HL-60 (cell line): Measurements from ENCODE around the gene CSMD2.

Experiments
- GABPA ChIP-seq: IDR thresholded peaks from 2 replicates; pipeline ENCODE4 v1.6.1; 2012; ENCODE audit warnings: low read depth
- POLR2AphosphoS5 ChIP-seq: IDR thresholded peaks from 2 replicates; pipeline ENCODE4 v1.6.1; 2012; ENCODE audit warnings: low read depth
- TF ChIP-seq, protein P1 (sequence below): IDR thresholded peaks from 2 replicates; pipeline ENCODE4 v1.6.1; 2012; ENCODE audit warnings: low read depth; ENCODE audit not compliant: insufficient replicate concordance
- TF ChIP-seq, protein P2 (sequence below): IDR thresholded peaks from one replicate; pipeline ENCODE4 v1.5.1; 2011; ENCODE audit warnings: low read length, control low read depth, inconsistent platforms; ENCODE audit not compliant: insufficient read depth

DNA sequence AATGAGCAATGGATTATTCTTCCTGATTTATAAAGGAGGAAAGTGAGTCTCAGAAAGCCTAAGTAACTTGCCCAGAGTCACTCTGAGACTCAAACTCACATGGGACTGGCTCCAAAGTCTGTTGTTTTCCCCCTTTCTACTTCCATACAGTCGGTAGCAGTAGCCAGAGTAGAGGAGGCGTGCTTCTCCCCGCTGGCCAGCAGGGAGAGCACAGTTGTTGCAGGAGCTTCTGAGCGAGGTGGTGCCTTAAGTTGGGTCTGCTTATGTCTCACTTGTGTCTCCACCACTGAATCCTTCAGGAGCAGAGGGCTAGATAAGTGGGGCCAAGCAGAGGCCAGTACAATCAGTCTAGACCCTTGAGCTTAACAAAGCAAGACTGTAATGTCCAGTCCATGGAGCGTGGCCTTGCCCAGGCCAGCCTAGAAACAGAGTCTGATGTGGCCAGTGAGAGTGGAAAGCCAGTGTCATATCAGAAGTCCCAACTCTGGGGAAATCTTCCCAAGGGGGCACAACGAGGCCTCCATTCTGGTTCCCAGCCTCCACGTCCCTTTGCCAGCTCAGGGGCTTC, 510.7 kb downstream of the CSMD2 start:
- TF ChIP-seq, protein P1, sequence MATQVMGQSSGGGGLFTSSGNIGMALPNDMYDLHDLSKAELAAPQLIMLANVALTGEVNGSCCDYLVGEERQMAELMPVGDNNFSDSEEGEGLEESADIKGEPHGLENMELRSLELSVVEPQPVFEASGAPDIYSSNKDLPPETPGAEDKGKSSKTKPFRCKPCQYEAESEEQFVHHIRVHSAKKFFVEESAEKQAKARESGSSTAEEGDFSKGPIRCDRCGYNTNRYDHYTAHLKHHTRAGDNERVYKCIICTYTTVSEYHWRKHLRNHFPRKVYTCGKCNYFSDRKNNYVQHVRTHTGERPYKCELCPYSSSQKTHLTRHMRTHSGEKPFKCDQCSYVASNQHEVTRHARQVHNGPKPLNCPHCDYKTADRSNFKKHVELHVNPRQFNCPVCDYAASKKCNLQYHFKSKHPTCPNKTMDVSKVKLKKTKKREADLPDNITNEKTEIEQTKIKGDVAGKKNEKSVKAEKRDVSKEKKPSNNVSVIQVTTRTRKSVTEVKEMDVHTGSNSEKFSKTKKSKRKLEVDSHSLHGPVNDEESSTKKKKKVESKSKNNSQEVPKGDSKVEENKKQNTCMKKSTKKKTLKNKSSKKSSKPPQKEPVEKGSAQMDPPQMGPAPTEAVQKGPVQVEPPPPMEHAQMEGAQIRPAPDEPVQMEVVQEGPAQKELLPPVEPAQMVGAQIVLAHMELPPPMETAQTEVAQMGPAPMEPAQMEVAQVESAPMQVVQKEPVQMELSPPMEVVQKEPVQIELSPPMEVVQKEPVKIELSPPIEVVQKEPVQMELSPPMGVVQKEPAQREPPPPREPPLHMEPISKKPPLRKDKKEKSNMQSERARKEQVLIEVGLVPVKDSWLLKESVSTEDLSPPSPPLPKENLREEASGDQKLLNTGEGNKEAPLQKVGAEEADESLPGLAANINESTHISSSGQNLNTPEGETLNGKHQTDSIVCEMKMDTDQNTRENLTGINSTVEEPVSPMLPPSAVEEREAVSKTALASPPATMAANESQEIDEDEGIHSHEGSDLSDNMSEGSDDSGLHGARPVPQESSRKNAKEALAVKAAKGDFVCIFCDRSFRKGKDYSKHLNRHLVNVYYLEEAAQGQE = no peak
- TF ChIP-seq GABPA (no peak), POLR2AphosphoS5 (no peak)
- TF ChIP-seq, protein P2, sequence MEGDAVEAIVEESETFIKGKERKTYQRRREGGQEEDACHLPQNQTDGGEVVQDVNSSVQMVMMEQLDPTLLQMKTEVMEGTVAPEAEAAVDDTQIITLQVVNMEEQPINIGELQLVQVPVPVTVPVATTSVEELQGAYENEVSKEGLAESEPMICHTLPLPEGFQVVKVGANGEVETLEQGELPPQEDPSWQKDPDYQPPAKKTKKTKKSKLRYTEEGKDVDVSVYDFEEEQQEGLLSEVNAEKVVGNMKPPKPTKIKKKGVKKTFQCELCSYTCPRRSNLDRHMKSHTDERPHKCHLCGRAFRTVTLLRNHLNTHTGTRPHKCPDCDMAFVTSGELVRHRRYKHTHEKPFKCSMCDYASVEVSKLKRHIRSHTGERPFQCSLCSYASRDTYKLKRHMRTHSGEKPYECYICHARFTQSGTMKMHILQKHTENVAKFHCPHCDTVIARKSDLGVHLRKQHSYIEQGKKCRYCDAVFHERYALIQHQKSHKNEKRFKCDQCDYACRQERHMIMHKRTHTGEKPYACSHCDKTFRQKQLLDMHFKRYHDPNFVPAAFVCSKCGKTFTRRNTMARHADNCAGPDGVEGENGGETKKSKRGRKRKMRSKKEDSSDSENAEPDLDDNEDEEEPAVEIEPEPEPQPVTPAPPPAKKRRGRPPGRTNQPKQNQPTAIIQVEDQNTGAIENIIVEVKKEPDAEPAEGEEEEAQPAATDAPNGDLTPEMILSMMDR = peak; percentile 61
